ENCODE results near the gene REP15.

Gene REP15

GRCh38 chr12:27680619-27681018 lies 15.6 kb upstream of the REP15 start:
- no peak for TF ChIP-seq CTCF (conservative IDR thresholded peaks at IDR 0.05; ENCODE audit: control insufficient read depth, insufficient read depth, low read depth, low read length)
- no peak overlapping the region for H3K4me3 ChIP-seq (ENCODE audit: control insufficient read depth, low read depth, low read length)
- no peak for DNase-seq (ENCODE audit: low read depth)

- no peak overlapping the region for H3K4me3 ChIP-seq (ENCODE audit: control insufficient read depth, low read depth, low read length)
- no peak for TF ChIP-seq CTCF (conservative IDR thresholded peaks at IDR 0.05; ENCODE audit: control insufficient read depth, insufficient read depth, low read depth, low read length)
- peak; percentile 36 for DNase-seq (ENCODE audit: low read depth)
These were observed 13.7 kb upstream of the REP15 start for GRCh38 chr12:27682534-27682933.

GRCh38 chr12:27685274-27685673 lies 11.0 kb upstream of the REP15 start:
- TF ChIP-seq CTCF (conservative IDR thresholded peaks at IDR 0.05; ENCODE audit: control insufficient read depth, insufficient read depth, low read depth, low read length) = no peak
- no peak overlapping the region for H3K4me3 ChIP-seq (ENCODE audit: control insufficient read depth, low read depth, low read length)
- DNase-seq (ENCODE audit: low read depth) = no peak

- TF ChIP-seq CTCF (conservative IDR thresholded peaks at IDR 0.05; ENCODE audit: control insufficient read depth, insufficient read depth, low read depth, low read length) = no peak
- DNase-seq (ENCODE audit: low read depth) = no peak
- no peak overlapping the region for H3K4me3 ChIP-seq (ENCODE audit: control insufficient read depth, low read depth, low read length)
These were observed 10.1 kb upstream of the REP15 start for GRCh38 chr12:27686147-27686546.

GRCh38 chr12:27688671-27689070 lies 7.6 kb upstream of the REP15 start:
- H3K4me3 ChIP-seq (ENCODE audit: control insufficient read depth, low read depth, low read length) = no peak overlapping the region
- no peak for DNase-seq (ENCODE audit: low read depth)
- TF ChIP-seq CTCF (conservative IDR thresholded peaks at IDR 0.05; ENCODE audit: control insufficient read depth, insufficient read depth, low read depth, low read length) = no peak

- no peak for DNase-seq (ENCODE audit: low read depth)
- no peak for TF ChIP-seq CTCF (conservative IDR thresholded peaks at IDR 0.05; ENCODE audit: control insufficient read depth, insufficient read depth, low read depth, low read length)
- no peak overlapping the region for H3K4me3 ChIP-seq (ENCODE audit: control insufficient read depth, low read depth, low read length)
These were observed 6.6 kb upstream of the REP15 start for GRCh38 chr12:27689558-27690180.

- H3K4me3 ChIP-seq (ENCODE audit: control insufficient read depth, low read depth, low read length) = no peak overlapping the region
- no peak for TF ChIP-seq CTCF (conservative IDR thresholded peaks at IDR 0.05; ENCODE audit: control insufficient read depth, insufficient read depth, low read depth, low read length)
- DNase-seq (ENCODE audit: low read depth) = no peak
These were observed 2.8 kb upstream of the REP15 start for GRCh38 chr12:27693403-27693802.

All from fibroblast of mammary gland (primary cell).